ENCODE measurements around the gene SLC17A2.

The SLC17A2 gene

DNA sequence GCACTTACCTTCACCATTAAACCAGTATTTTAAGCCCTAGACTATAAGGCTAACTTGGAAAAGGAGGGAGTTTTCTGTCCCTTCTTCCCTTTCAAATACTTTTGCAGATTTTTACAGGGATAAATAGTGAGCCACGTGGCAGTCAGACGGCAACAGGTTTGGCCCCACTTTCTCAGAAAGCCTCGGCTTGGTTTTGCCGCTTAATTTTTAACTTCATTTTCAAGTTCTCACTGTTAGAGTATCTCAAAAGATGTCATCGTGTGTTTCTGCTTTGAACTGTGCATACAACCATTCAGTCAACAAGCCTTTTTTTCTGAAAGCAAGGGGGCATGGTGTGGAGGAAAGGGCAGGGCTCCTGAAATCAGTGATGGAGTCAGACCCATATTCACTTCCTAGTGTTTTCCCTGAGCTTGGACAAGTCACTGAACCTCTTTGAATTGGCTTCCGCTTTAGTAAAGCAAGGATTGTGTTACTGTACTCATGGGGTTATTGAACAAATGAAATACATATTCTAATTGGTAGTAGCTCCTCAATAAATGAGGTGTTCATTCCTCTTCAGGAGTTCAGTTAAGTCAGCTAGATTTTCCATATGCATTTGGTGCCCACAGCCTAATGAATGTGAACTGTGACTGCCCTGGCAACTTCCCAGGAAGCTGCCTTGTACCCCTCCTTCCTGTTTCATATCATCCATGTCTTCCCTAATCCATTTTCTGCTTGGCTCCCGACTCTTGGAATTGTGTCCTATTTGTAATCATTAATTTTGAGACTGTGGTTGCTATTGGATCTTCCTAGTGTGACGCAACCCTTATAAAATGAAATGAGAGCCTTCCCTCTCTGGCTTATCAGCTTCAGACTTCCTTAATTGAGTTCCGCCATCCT lies at the start of gene SLC17A2:
SLC17A2 (minus strand) TSS at position 160 of the 879 bp plus-strand sequence. CDS start 4,895 bp downstream, outside the sequence.
- intact Hi-C loops (cut with DNase I): no loop called here
- no peak for DNase-seq

- DNase-seq: no peak
- intact Hi-C loops (cut with DNase I): no loop called here
Observed at GRCh38 chr6:25975923-25976560, 45.6 kb upstream of the SLC17A2 start.

DNA sequence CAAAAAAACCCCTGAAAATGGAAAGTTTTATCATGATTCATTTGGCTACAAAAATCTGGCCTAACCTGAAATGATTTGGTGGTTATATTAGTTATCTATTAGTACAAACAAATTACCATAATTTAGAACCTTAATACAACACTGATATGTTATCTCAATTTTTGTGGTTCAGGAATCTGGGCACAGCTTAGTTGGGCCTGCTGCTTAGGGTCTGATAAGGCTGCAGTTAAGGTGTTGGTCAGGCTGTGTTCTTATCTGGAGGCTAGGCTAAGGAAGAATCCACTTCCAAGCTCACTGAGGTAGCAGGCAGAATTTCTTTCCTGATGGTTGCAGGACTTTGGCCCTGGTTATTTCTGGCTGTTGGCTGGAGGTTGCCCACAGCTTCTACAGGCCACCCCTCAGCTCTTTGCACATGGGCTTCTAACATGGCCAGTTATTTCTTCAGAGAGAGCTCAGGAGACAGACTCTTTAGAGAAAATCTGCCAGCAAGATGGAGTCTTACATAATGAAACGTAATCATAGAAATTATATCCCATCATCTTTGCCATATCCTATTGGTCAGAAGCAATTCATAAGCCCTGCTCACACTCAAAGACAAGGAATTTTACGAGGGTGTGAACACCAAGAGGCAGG lies 43.5 kb upstream of the SLC17A2 start:
- no peak for DNase-seq
- intact Hi-C loops (cut with DNase I): no loop called here

DNA sequence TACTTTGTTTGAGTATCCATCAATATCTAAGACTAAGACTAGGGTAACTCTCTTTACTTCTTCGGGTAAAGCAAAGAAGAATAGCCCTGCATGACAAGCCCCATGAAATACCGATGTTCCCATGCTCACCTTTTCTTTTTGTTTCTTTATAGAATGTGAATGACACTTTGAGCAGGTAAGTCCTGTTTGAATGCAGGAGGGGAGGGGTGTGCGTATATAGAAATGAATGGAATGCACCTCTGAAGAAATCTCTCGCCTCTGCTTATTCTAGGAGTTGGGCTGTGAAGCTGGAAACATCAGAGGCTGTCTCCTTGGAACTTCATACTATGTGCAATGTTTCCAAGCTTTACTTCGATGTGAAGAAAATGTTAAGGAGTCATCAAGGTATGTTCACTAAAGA lies 42.4 kb upstream of the SLC17A2 start:
- intact Hi-C loops (cut with DNase I): no loop called here
- DNase-seq: no peak

DNA sequence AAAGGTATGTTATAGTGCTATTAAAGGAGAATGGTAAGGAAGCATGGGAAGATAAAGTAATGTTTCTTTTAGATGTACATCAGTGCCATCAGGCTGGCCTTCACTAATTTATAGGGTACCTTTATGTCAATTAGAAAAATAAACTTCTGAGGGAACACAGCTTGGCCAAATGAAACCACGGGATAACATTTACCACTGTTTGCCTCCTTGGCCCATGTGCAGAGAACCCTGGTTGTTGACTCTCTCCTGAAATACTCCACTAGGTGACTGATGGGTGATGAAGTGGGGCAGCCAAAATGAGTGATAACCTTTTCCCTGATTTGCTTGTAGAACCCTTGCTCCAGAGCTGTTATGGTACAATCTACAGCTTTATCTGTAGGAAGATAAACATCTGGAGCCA lies 41.6 kb upstream of the SLC17A2 start:
- intact Hi-C loops (cut with DNase I): no loop called here

DNA sequence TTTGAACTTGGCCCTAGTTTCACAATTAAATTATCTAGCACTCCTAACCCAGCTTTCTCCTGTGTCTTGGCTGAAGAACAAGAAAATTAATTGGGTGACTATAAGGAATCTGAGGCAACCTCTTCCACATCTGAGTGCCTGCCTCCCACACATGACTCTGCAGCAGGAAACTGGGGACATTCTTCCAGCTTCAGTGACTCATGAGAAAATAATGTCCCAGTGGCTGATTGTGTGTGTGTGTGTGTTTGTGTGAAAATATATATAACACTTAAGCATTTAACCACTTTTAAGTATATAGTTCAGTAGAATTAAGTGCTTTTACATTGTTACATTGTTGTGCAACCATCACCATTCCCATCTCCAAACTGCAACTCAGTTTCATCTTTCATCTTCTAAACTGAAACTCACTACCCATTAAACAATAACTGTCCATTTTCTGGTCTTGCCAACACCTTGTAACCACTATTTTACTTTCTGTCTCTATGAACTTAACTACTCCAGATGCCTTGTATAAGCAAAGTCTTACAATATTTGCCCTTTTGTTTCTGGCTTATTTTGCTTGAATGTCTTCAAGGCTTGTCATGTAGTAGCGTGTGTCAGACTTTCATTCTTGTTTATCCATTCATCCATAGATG lies 40.8 kb upstream of the SLC17A2 start:
- intact Hi-C loops (cut with DNase I): no loop called here
- DNase-seq: peak in 5 of 42 donors; percentile 8 to 45 (median 13)

More for the DNA sequence above, 41.6 kb upstream of the SLC17A2 start:
- DNase-seq: no peak

DNA sequence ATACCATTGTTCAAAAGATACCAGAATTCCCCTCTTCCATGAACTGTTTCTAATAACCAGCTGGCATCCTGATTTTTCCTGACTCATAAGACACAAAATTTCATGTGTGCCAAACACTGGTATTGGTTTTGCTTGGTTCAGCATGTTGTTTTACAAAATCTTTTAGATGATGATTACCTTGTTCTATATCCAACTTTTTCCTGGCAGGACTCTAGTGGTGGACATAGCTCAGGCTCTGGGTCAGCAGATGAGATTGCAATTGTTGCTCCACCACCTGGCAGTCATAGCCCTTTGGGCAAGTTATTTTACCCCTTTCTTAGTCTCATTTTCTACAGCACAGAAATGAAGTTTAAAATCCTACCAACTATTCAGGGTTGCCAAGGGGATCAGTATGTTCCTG lies 38.3 kb upstream of the SLC17A2 start:
- intact Hi-C loops (cut with DNase I): no loop called here

DNA sequence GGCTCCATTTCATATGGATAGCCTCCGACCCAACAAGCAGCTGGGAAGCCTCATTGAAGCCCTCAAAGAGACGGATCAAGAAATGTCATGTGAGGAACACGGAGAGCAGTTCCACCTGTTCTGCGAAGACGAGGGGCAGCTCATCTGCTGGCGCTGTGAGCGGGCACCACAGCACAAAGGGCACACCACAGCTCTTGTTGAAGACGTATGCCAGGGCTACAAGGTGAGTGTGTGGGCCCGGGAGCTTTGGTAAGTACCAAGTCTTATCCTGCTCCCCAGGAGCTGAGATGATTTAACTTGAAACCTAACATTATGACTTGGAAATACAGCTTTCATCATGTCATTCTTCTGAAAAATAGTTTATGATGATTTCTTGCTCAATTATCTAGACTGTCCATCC lies 36.2 kb upstream of the SLC17A2 start:
- intact Hi-C loops (cut with DNase I): no loop called here
- DNase-seq: no peak

More for the DNA sequence above, 38.3 kb upstream of the SLC17A2 start:
- DNase-seq: no peak

DNA sequence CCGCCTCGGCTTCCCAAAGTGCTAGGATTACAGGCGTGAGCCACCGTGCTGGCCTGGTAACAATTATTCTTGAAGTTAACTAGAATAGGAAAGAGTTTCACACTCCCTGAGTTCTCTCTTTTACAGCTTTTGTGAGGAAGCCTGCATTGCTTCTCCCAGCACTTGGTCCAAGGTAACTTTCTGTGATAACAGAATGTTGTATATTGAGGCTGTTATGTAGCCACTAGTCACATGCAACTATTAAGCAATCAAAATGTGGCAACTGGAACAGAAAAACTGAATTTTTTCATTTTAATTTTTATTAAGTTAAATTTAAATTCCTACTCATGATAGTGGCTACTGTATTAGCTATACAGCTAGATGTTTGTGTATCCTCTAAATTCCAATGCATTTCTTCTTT lies 34.6 kb upstream of the SLC17A2 start:
- intact Hi-C loops (cut with DNase I): no loop called here
- DNase-seq: no peak

GRCh38 chr6:25963426-25964123 lies 33.1 kb upstream of the SLC17A2 start:
- no peak for DNase-seq
- intact Hi-C loops (cut with DNase I): no loop called here

GRCh38 chr6:25962149-25963127 lies 31.9 kb upstream of the SLC17A2 start, which contains the start of gene TRIM38:
TRIM38 (plus strand) TSS chr6:25962802; CDS start chr6:25966523, 3,721 bp downstream.
- DNase-seq: peak in 32 of 42 donors; percentile 5 to 67 (median 28)

DNA sequence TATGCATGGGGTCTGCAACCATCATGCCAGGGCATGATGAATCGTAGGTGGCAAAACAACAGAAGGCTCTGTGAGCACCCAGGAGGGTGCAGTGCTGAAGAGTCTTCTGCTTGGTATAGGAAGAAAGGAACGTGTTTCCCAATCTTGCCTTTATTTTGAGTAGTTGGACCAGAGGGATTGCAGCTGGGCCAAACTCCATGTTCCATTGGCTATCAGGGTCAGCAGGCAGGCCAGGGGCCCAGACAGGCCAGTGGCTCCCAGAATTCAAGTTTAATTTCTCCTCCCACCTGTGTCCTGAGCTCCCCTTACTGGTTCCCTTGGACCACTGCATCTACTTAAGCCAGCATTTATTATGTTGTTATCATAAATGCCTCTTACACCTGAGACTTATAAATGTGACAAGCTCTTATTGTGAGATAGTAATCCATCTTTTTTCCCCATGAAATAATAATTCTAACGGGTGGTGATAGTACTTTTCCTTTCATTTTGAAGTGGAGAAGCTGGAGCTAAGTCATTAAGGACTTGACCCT lies 31.2 kb upstream of the SLC17A2 start:
- intact Hi-C loops (cut with DNase I): no loop called here
- no peak for DNase-seq

More at GRCh38 chr6:25962149-25963127, 31.9 kb upstream of the SLC17A2 start, which contains the start of gene TRIM38:
- intact Hi-C loops (cut with DNase I): no loop called here

- intact Hi-C loops (cut with DNase I): no loop called here
- no peak for DNase-seq
Observed at GRCh38 chr6:25960734-25961133, 30.2 kb upstream of the SLC17A2 start.

- no peak for DNase-seq
- intact Hi-C loops (cut with DNase I): no loop called here
Observed at GRCh38 chr6:25959890-25960536, 29.5 kb upstream of the SLC17A2 start.

DNA sequence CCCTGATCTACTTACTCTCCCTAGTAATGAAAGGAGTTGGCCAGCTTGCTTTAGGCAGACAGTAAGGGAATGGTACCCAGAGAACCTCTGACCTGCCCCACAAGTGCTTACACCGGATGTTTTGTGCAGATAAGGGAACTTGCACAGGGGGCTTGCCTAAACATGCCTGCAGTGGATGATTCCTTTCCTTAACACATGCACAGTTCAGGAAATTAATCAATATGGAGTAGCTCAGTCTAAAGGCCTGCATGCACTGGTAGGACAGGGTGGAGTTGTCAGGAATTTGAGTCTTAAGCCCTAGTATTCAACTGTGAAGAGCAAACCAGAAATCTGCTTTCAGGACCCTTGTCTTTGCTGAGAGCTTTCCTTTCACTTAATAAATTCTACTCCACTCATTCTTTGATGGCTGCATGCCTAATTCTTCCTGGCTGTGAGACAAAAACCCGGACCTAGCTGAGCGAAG lies 28.2 kb upstream of the SLC17A2 start:
- no peak for DNase-seq
- intact Hi-C loops (cut with DNase I): no loop called here

GRCh38 chr6:25956226-25956625 lies 25.7 kb upstream of the SLC17A2 start:
- DNase-seq: no peak
- intact Hi-C loops (cut with DNase I): no loop called here

- DNase-seq: no peak
- intact Hi-C loops (cut with DNase I): no loop called here
Observed at GRCh38 chr6:25954756-25955155, 24.3 kb upstream of the SLC17A2 start.

All from head of caudate nucleus (tissue), 42 donors.